GM12878 (cell line): Measurements from ENCODE around the gene PLA2G12B. TPM values are rescaled to one million over a fixed set of nuclear protein-coding genes. Genes with fewer than 3 reads are reported as not detected.

Source experiments
- ATAC-seq: fragments of 200-7000 bp; cut with Tn5 transposase; 3 replicates; pipeline ENCODE4 v1.9.1; 2020; ENCODE audit warnings: mild to moderate bottlenecking, moderate library complexity
- BruUV-seq: library from RNA; stranded (reverse); fragments of 400-500 nt; replicated peaks from 2 replicates; lab custom pipeline; 2021; lab: Mats Ljungman, UMichigan
- CTCF ChIA-PET: fragments of 300-600 bp; sonication (Branson Sonifier 250); formaldehyde crosslinking; extraction: SDS; loops from one replicate; lab custom pipeline; 2021; ENCODE audit warnings: inconsistent platforms; lab: Yijun Ruan, JAX
- POLR2A ChIA-PET: fragments of 350-600 bp; formaldehyde crosslinking; extraction: SDS; loops from one replicate; lab custom pipeline; 2021; ENCODE audit warnings: inconsistent platforms; lab: Charles Lee
- RAD21 ChIA-PET: fragments of 300-600 bp; sonication (Branson Sonifier 250); formaldehyde crosslinking; loops from one replicate; lab custom pipeline; 2023; ENCODE audit warnings: antibody characterized with exemption; ENCODE audit not compliant: unreplicated experiment; lab: Charles Lee
- SMC1A ChIA-PET: fragments of 300-600 bp; sonication (Branson Sonifier 250); formaldehyde crosslinking; loops from one replicate; lab custom pipeline; 2023; ENCODE audit not compliant: unreplicated experiment, uncharacterized antibody; lab: Charles Lee
- DNase-seq: peaks from one replicate; pipeline ENCODE4 v3.0.0-alpha.2; 2011; ENCODE audit warnings: low read depth, low spot score
- FAIRE-seq: peaks from 3 replicates; lab custom pipeline; 2011; peaks lifted over from hg19 to GRCh38; lab: Jason Lieb, UNC
- H2AFZ ChIP-seq: 2 replicates; pipeline ENCODE4 v1.6.0; 2011; ENCODE audit warnings: low read depth, low read length, control low read depth; ENCODE audit not compliant: control insufficient read depth
- H3K27ac ChIP-seq: 2 replicates; pipeline ENCODE4 v1.5.1; 2011; ENCODE audit warnings: control low read depth; ENCODE audit not compliant: control insufficient read depth, insufficient read depth
- H3K27me3 ChIP-seq, 2 experiments: replicated peaks in 1 of 2; 2 replicates each; pipeline versions ENCODE4 v1.6.0 to v1.6.1; 2011; ENCODE audit warnings: low read length in 1 of 2; ENCODE audit not compliant: control insufficient read depth in 2 of 2, insufficient read depth in 2 of 2
- H3K36me3 ChIP-seq, 2 experiments: 2 replicates each; pipeline ENCODE4 v1.5.1; 2011; ENCODE audit warnings: low read length in 1 of 2; ENCODE audit not compliant: control insufficient read depth in 2 of 2, insufficient read depth in 2 of 2
- H3K4me1 ChIP-seq: 2 replicates; pipeline ENCODE4 v1.6.1; 2011; ENCODE audit warnings: mild to moderate bottlenecking, low read length, moderate library complexity, mixed read lengths; ENCODE audit not compliant: control insufficient read depth, insufficient read depth
- H3K4me2 ChIP-seq: 2 replicates; pipeline ENCODE4 v1.6.0; 2011; ENCODE audit warnings: control low read depth; ENCODE audit not compliant: control insufficient read depth, insufficient read depth
- H3K4me3 ChIP-seq: fragments of 200-600 bp; sonication (generic); 2 replicates; pipeline ENCODE4 v1.5.1; 2016
- H3K79me2 ChIP-seq: 2 replicates; pipeline ENCODE4 v1.6.0; 2011; ENCODE audit warnings: low read length; ENCODE audit not compliant: control insufficient read depth, insufficient read depth
- H3K9ac ChIP-seq: 2 replicates; pipeline ENCODE4 v1.8.0; 2011; ENCODE audit warnings: low read length, control low read depth, mixed read lengths; ENCODE audit not compliant: control insufficient read depth, insufficient read depth
- H3K9me3 ChIP-seq: replicated peaks from 3 replicates; pipeline ENCODE4 v1.5.1; 2011; ENCODE audit warnings: mild to moderate bottlenecking, low read length; ENCODE audit not compliant: control insufficient read depth, insufficient read depth
- H4K20me1 ChIP-seq: 2 replicates; pipeline ENCODE4 v1.6.0; 2011; ENCODE audit not compliant: control insufficient read depth, insufficient read depth
- EZH2 ChIP-seq: IDR thresholded peaks from 2 replicates; pipeline ENCODE4 v1.6.1; 2012; ENCODE audit warnings: low read depth, mild to moderate bottlenecking, control low read depth, inconsistent platforms, low read length, borderline replicate concordance; ENCODE audit not compliant: control insufficient read depth
- HDAC6 ChIP-seq: fragments of 200-600 bp; sonication (generic); IDR thresholded peaks from one replicate; pipeline ENCODE4 v1.8.0; 2017; ENCODE audit warnings: antibody characterized with exemption; ENCODE audit not compliant: unreplicated experiment
- IKZF1 ChIP-seq: fragments of 450-650 bp; conservative IDR thresholded peaks from 2 replicates; pipeline ENCODE4 v1.6.1; 2017; ENCODE audit warnings: antibody characterized with exemption, mild to moderate bottlenecking
- KAT2A ChIP-seq: conservative IDR thresholded peaks from 2 replicates; pipeline ENCODE4 v1.6.1; 2011; ENCODE audit warnings: low read depth, low read length; ENCODE audit not compliant: control insufficient read depth
- NFXL1 ChIP-seq: fragments of 450-650 bp; IDR thresholded peaks from 2 replicates; pipeline ENCODE4 v1.6.1; 2017; ENCODE audit warnings: antibody characterized with exemption, mild to moderate bottlenecking, borderline replicate concordance
- NFYA ChIP-seq: IDR thresholded peaks from 2 replicates; pipeline ENCODE4 v1.6.1; 2011; ENCODE audit warnings: low read depth, mild to moderate bottlenecking, low read length, improper control_type of control experiment, borderline replicate concordance
- NFYB ChIP-seq: IDR thresholded peaks from 2 replicates; pipeline ENCODE4 v1.6.1; 2011; ENCODE audit warnings: low read depth, mild to moderate bottlenecking, low read length, improper control_type of control experiment, moderate library complexity; ENCODE audit not compliant: insufficient read depth
- NRF1 ChIP-seq: conservative IDR thresholded peaks from 2 replicates; pipeline ENCODE4 v1.6.1; 2011; ENCODE audit warnings: mild to moderate bottlenecking, low read depth, low read length, improper control_type of control experiment
- POLR2AphosphoS5 ChIP-seq: IDR thresholded peaks from 2 replicates; pipeline ENCODE4 v1.6.1; 2011; ENCODE audit warnings: mild to moderate bottlenecking, low read length, inconsistent platforms
- SIX5 ChIP-seq: IDR thresholded peaks from 2 replicates; pipeline ENCODE4 v1.6.1; 2011; ENCODE audit warnings: mild to moderate bottlenecking, low read depth, low read length, moderate library complexity; ENCODE audit not compliant: severe bottlenecking
- TBL1XR1 ChIP-seq: IDR thresholded peaks from 2 replicates; pipeline ENCODE4 v1.6.1; 2012; ENCODE audit warnings: low read depth, low read length, improper control_type of control experiment
- TCF3 ChIP-seq: IDR thresholded peaks from 2 replicates; pipeline ENCODE4 v1.6.1; 2012; ENCODE audit warnings: low read depth, mild to moderate bottlenecking, low read length, borderline replicate concordance; ENCODE audit not compliant: insufficient read depth
- ZNF274 ChIP-seq: IDR thresholded peaks from one replicate; pipeline ENCODE4 v1.8.0; 2011; ENCODE audit not compliant: insufficient read length, insufficient read depth
- ZZZ3 ChIP-seq: IDR thresholded peaks from 2 replicates; pipeline ENCODE4 v1.6.1; 2011; ENCODE audit warnings: low read depth; ENCODE audit not compliant: control insufficient read depth, insufficient read length
- whole genome bisulfite sequencing: methylation state at CpG from one replicate; pipeline ENCODE4 v1.1.6; 2016; ENCODE audit warnings: low lambda C conversion rate; ENCODE audit not compliant: insufficient replicate concordance, insufficient coverage; ENCODE audit errors: missing lambda C conversion rate; 5-methylcytosine and 5-hydroxymethylcytosine counted together
- in situ Hi-C: fragments of 300-500 bp; cut with MboI; formaldehyde crosslinking; loops from 9 replicates; pipeline ENCODE4 v1.14.3; 2018; ENCODE audit warnings: mixed read lengths
- intact Hi-C: fragments of 100-400 bp; cut with micrococcal nuclease; formaldehyde crosslinking; loops from one replicate; pipeline ENCODE4 v1.14.2; 2022; ENCODE audit not compliant: unreplicated experiment
- polyA plus RNA-seq, 11 experiments: library from polyadenylated mRNA; depleted of rRNA in 4 of 11; unstranded in 6 of 11; stranded (reverse) in 5 of 11; fragments of >200 nt; fragmentation: Nextera tagmentation in 4 of 11; fragmentation: Illumina TruSeq in 1 of 11; extraction: Ambion mirVana in 4 of 11; extraction: Trizol in 1 of 11; gene quantifications; 1 replicate in 1 of 11; 2 replicates in 10 of 11; pipeline versions ENCODE4 v1.2.1 to v1.2.3, GENCODE V29; 2011 to 2016; ENCODE audit warnings: inconsistent platforms in 2 of 11, missing spikeins in 2 of 11, low read depth in 1 of 11
- total RNA-seq, 4 experiments: library from RNA; depleted of rRNA in 3 of 4; stranded (reverse); fragments of >200 nt in 3 of 4; fragmentation: Illumina TruSeq in 1 of 4; extraction: Trizol in 1 of 4; gene quantifications; 2 replicates each; pipeline versions ENCODE4 v1.2.1 to v1.2.3, GENCODE V29; 2013 to 2021
- TF ChIP-seq, protein P1 (sequence below): fragments of 450-650 bp; IDR thresholded peaks from 2 replicates; pipeline ENCODE4 v1.6.1; 2016; ENCODE audit warnings: mild to moderate bottlenecking, moderate library complexity, borderline replicate concordance

Gene PLA2G12B
- total and polyA plus RNA-seq, 10 of the 15 experiments (the other 5 are each of a cell fraction or from before 2014, with no cell fraction given) = not detected

DNA sequence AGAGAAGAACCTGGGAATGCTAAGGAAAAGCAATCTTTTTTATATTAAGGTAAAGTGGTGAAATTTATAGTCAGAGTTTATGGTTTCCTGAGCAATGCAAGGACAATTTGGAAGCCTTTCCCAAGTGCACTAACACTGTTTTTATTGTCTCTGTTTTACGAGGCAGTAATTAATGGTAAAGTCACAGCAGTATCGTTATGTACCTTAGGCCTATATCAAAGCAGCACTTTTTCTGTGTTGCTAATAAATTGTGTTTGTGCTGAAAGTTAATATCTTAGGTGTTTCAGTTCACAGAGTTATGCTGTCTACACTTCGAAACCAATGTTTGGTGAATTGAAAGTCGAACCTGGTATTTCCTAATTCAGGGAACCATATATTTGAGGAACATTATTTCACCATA lies 41.9 kb downstream of the PLA2G12B start:
- ATAC-seq (no peak), FAIRE-seq (no peak), DNase-seq (no peak)
- intact Hi-C loops = no loop called here
- H3K36me3 ChIP-seq = no peaks in the 10 kb centered on the region
- H3K9ac ChIP-seq = no peak overlapping the region
- WGBS = 56% methylated on average over 4 of the region's 4 CpGs
- no peak overlapping the region for H3K4me2 ChIP-seq
- SMC1A ChIA-PET = no interaction called here
- no TSS peak for BruUV-seq
- POLR2A ChIA-PET = no interaction called here
- no peaks in the 10 kb centered on the region for H3K79me2 ChIP-seq
- CTCF ChIA-PET = interaction anchor here (1.0 kb wide), 2 partner anchors 10 to 14 kb away, joined by 3 read pairs; no protein-coding TSS in a partner anchor
- no peaks in the 10 kb centered on the region for H4K20me1 ChIP-seq
- in situ Hi-C loops = no loop called here
- TF ChIP-seq POLR2AphosphoS5 = no peak
- RAD21 ChIA-PET = no interaction called here
- no peaks in the 10 kb centered on the region for H3K9me3 ChIP-seq
- no peaks in the 10 kb centered on the region for H3K27me3 ChIP-seq
- no peak overlapping the region for H3K4me3 ChIP-seq
- no peaks in the 10 kb centered on the region for H3K4me1 ChIP-seq
- H2AFZ ChIP-seq = no peak overlapping the region
- no peak overlapping the region for H3K27ac ChIP-seq

DNA sequence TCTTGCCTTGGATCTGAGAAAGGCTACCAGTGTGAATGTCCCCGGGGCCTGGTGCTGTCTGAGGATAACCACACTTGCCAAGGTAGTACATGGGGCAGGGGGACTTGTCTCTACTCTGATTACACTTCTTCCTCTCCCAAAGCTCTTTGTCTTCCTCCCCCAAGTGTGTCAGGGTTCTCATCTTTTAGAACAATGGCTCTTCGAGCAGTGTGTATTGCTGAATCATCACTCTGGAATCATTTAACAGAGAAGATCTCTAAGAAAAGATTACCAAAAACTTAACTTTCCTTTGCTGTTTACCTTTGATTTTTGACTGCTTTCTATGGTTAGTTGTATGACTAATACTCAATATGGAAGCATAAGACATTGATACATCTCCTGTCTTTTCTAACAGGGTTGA lies 42.8 kb downstream of the PLA2G12B start:
- Histone ChIP-seq H3K27me3 (no peaks in the 10 kb centered on the region), H4K20me1 (no peaks in the 10 kb centered on the region), H3K4me2 (no peak overlapping the region), H3K79me2 (no peaks in the 10 kb centered on the region), H3K36me3 (no peaks in the 10 kb centered on the region), H3K4me3 (no peak overlapping the region), H2AFZ (no peak overlapping the region), H3K27ac (no peak overlapping the region), H3K9me3 (no peaks in the 10 kb centered on the region), H3K4me1 (no peaks in the 10 kb centered on the region), H3K9ac (no peak overlapping the region)
- WGBS = 58% methylated on average over 2 of the region's 2 CpGs
- no peak for DNase-seq
- POLR2A ChIA-PET = no interaction called here
- intact Hi-C loops = no loop called here
- RAD21 ChIA-PET = no interaction called here
- no TSS peak for BruUV-seq
- SMC1A ChIA-PET = no interaction called here
- ATAC-seq = no peak
- in situ Hi-C loops = no loop called here
- FAIRE-seq = no peak
- CTCF ChIA-PET = no interaction called here
- TF ChIP-seq EZH2 (no peak), TBL1XR1 (no peak), NRF1 (no peak), KAT2A (no peak), HDAC6 (no peak), SIX5 (no peak), TCF3 (no peak), IKZF1 (no peak), NFYB (no peak), NFXL1 (no peak), NFYA (no peak), ZZZ3 (no peak), ZNF274 (no peak)
- TF ChIP-seq, protein P1, sequence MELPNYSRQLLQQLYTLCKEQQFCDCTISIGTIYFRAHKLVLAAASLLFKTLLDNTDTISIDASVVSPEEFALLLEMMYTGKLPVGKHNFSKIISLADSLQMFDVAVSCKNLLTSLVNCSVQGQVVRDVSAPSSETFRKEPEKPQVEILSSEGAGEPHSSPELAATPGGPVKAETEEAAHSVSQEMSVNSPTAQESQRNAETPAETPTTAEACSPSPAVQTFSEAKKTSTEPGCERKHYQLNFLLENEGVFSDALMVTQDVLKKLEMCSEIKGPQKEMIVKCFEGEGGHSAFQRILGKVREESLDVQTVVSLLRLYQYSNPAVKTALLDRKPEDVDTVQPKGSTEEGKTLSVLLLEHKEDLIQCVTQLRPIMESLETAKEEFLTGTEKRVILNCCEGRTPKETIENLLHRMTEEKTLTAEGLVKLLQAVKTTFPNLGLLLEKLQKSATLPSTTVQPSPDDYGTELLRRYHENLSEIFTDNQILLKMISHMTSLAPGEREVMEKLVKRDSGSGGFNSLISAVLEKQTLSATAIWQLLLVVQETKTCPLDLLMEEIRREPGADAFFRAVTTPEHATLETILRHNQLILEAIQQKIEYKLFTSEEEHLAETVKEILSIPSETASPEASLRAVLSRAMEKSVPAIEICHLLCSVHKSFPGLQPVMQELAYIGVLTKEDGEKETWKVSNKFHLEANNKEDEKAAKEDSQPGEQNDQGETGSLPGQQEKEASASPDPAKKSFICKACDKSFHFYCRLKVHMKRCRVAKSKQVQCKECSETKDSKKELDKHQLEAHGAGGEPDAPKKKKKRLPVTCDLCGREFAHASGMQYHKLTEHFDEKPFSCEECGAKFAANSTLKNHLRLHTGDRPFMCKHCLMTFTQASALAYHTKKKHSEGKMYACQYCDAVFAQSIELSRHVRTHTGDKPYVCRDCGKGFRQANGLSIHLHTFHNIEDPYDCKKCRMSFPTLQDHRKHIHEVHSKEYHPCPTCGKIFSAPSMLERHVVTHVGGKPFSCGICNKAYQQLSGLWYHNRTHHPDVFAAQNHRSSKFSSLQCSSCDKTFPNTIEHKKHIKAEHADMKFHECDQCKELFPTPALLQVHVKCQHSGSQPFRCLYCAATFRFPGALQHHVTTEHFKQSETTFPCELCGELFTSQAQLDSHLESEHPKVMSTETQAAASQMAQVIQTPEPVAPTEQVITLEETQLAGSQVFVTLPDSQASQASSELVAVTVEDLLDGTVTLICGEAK = no peak
